Caco-2 (cell line): ENCODE measurements around the gene KDM6A. TPM values are rescaled to one million over a fixed set of nuclear protein-coding genes. Genes with fewer than 3 reads are reported as not detected.
"Not testable (repeated sequence)": the region's sequence is repeated elsewhere in the genome, so short reads cannot be mapped to it uniquely, and the experiment has no call there.

Experiments used
- BruUV-seq: library from RNA; stranded (reverse); fragments of 400-500 nt; replicated peaks from 2 replicates; lab custom pipeline; 2021; lab: Mats Ljungman, UMichigan
- CTCF ChIA-PET: fragments of 300-600 bp; sonication (Branson Sonifier 250); formaldehyde crosslinking; loops from one replicate; lab custom pipeline; 2022; ENCODE audit warnings: antibody characterized with exemption; lab: Charles Lee
- POLR2A ChIA-PET: fragments of 300-600 bp; sonication (Branson Sonifier 250); formaldehyde crosslinking; loops from one replicate; lab custom pipeline; 2022; ENCODE audit warnings: antibody characterized with exemption; lab: Charles Lee
- DNase-seq, 2 experiments: peaks; one replicate each; pipeline versions ENCODE4 v3.0.0 to v3.0.0-alpha.2; 2020 to 2022
- H3K27me3 ChIP-seq: replicated peaks from 2 replicates; pipeline ENCODE4 v1.6.0; 2011; ENCODE audit warnings: low read length; ENCODE audit not compliant: control insufficient read depth, insufficient read depth
- H3K36me3 ChIP-seq: 2 replicates; pipeline ENCODE4 v1.5.1; 2011; ENCODE audit warnings: low read length; ENCODE audit not compliant: control insufficient read depth, insufficient read depth
- H3K4me1 ChIP-seq: fragments of 250-450 bp; sonication (Bioruptor Pico); 2 replicates; pipeline ENCODE4 v1.5.1; 2020; ENCODE audit warnings: mild to moderate bottlenecking
- H3K4me3 ChIP-seq: 2 replicates; pipeline ENCODE4 v1.5.1; 2011; ENCODE audit warnings: low read depth, mild to moderate bottlenecking, control low read depth, low read length
- H3K9me3 ChIP-seq: fragments of 250-450 bp; sonication (Bioruptor Pico); 2 replicates; pipeline ENCODE4 v1.5.1; 2020; ENCODE audit warnings: mild to moderate bottlenecking, moderate library complexity
- H3K27ac Mint-ChIP-seq: one replicate; pipeline ENCODE4 v1.8.0; 2022; ENCODE audit warnings: mixed read lengths; ENCODE audit not compliant: unreplicated experiment
- H3K27me3 Mint-ChIP-seq: one replicate; pipeline ENCODE4 v1.8.0; 2022; ENCODE audit warnings: mixed read lengths; ENCODE audit not compliant: insufficient read depth, unreplicated experiment
- H3K36me3 Mint-ChIP-seq: one replicate; pipeline ENCODE4 v1.8.0; 2022; ENCODE audit warnings: mild to moderate bottlenecking, mixed read lengths; ENCODE audit not compliant: insufficient read depth, unreplicated experiment
- H3K4me1 Mint-ChIP-seq: one replicate; pipeline ENCODE4 v1.8.0; 2022; ENCODE audit warnings: low read depth, mixed read lengths; ENCODE audit not compliant: unreplicated experiment
- H3K4me3 Mint-ChIP-seq: one replicate; pipeline ENCODE4 v1.8.0; 2022; ENCODE audit warnings: mild to moderate bottlenecking, moderate library complexity, mixed read lengths; ENCODE audit not compliant: unreplicated experiment
- H3K9me3 Mint-ChIP-seq: one replicate; pipeline ENCODE4 v1.8.0; 2022; ENCODE audit warnings: mixed read lengths; ENCODE audit not compliant: unreplicated experiment
- CTCF ChIP-seq, 2 experiments: fragments of 200-600 bp in 1 of 2; IDR thresholded peaks; 1 replicate in 1 of 2; 2 replicates in 1 of 2; pipeline versions ENCODE4 v1.5.1 to v1.8.0; 2011 to 2022; ENCODE audit warnings: antibody characterized with exemption in 1 of 2, control low read depth in 1 of 2, inconsistent platforms in 1 of 2, low read depth in 1 of 2, low read length in 1 of 2, mild to moderate bottlenecking in 1 of 2, moderate library complexity in 1 of 2; ENCODE audit not compliant: insufficient read depth in 1 of 2, severe bottlenecking in 1 of 2, unreplicated experiment in 1 of 2
- intact Hi-C: fragments of 100-400 bp; cut with micrococcal nuclease; formaldehyde crosslinking; loops from one replicate; pipeline ENCODE4 v1.10.0; 2022; ENCODE audit not compliant: unreplicated experiment
- total RNA-seq: library from RNA; stranded (reverse); gene quantifications from 2 replicates; pipeline ENCODE4 v1.2.3, GENCODE V29; 2022

Gene KDM6A
- total RNA-seq, 1 experiment from 2014 or later, result 34.2 TPM

DNA sequence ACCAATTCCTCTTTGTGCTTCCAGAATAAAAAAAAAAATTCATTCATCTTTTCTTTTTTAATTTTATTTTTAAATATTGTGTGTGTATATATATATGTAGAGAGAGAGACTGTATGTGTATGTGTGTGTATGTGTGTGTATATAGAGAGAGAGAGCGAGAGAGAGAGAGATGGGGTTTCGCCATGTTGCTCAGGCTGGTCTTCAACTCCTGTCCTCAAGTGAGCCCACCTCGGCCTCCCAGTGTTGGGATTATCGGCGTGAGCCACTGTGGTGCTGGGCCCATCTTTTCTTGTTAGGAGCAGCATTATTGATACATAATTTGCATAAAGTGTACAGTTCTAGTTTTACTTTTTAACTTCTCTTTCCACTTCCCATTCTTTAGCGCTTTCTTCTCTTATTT is 33.6 kb downstream of the KDM6A start:
- ChIA-PET POLR2A (no interaction called here), CTCF (no interaction called here)
- Mint-ChIP-seq H3K27me3 (no peaks in the 10 kb centered on the region), H3K4me1 (peaks cover 22% of the 10 kb centered on the region), H3K27ac (no peak overlapping the region), H3K4me3 (no peak overlapping the region), H3K9me3 (no peaks in the 10 kb centered on the region), H3K36me3 (peaks cover 6% of the 10 kb centered on the region)
- no peaks in the 10 kb centered on the region for H3K36me3 ChIP-seq
- DNase-seq, result no peak
- no peaks in the 10 kb centered on the region for H3K27me3 ChIP-seq
- no peak overlapping the region for H3K4me3 ChIP-seq
- TF ChIP-seq CTCF (IDR thresholded peaks at IDR 0.05; ENCODE audit: insufficient read depth in 1 of 2, low read depth in 1 of 2, low read length in 1 of 2, severe bottlenecking in 1 of 2, unreplicated experiment in 1 of 2), result no peak
- BruUV-seq, result no TSS peak
- no peaks in the 10 kb centered on the region for H3K4me1 ChIP-seq
- intact Hi-C loops, result no loop called here
- no peaks in the 10 kb centered on the region for H3K9me3 ChIP-seq

DNA sequence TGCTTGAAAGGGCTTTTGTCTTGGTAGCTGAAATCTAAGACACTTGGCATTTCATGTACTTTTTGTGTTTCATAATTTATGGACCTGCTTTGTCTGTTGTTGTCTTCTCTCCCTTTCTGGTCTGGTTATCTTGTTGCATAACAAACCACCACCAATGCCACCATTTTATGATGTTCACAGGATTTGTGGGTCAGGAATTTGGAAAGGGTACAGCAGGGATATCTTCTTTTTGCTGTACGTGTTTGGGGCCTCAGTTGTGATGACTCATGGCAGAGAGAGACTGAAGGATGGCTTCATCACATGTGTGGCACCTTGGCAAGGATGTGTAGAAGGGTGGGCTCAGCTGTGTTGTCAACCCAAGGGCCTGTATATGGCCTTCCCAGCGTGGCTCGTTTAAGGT is 35.2 kb downstream of the KDM6A start:
- no peaks in the 10 kb centered on the region for H3K9me3 Mint-ChIP-seq
- no peak overlapping the region for H3K27ac Mint-ChIP-seq
- Histone ChIP-seq H3K9me3 (no peaks in the 10 kb centered on the region), H3K4me1 (no peaks in the 10 kb centered on the region), H3K36me3 (no peaks in the 10 kb centered on the region), H3K27me3 (no peaks in the 10 kb centered on the region), H3K4me3 (no peak overlapping the region)
- POLR2A ChIA-PET, result no interaction called here
- CTCF ChIA-PET, result no interaction called here
- H3K36me3 Mint-ChIP-seq, result peaks cover 6% of the 10 kb centered on the region
- intact Hi-C loops, result no loop called here
- no peak overlapping the region for H3K4me3 Mint-ChIP-seq
- TF ChIP-seq CTCF (IDR thresholded peaks at IDR 0.05; ENCODE audit: insufficient read depth in 1 of 2, low read depth in 1 of 2, low read length in 1 of 2, severe bottlenecking in 1 of 2, unreplicated experiment in 1 of 2), result no peak
- DNase-seq, result no peak
- BruUV-seq, result no TSS peak
- peaks cover 19% of the 10 kb centered on the region for H3K4me1 Mint-ChIP-seq
- no peaks in the 10 kb centered on the region for H3K27me3 Mint-ChIP-seq

DNA sequence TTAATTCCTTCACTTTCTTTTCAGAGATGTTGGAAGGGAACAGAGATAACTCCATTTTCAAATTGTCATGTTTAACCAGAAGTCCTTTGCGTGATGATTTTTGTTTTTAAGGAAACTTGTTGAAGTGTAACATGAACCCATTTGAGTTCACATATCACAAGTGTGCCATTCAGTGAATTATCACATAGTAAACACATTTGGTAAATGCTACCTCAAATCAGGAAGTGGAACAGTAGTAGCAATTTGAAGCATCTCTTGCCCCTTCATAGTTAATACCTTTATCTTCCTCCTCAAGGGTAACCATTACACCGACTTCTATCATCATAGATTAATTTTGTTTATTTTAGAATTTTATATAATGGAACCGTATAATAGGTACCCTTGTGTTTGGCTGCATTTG is 35.8 kb downstream of the KDM6A start:
- peaks cover 6% of the 10 kb centered on the region for H3K36me3 Mint-ChIP-seq
- BruUV-seq, result no TSS peak
- intact Hi-C loops, result no loop called here

DNA sequence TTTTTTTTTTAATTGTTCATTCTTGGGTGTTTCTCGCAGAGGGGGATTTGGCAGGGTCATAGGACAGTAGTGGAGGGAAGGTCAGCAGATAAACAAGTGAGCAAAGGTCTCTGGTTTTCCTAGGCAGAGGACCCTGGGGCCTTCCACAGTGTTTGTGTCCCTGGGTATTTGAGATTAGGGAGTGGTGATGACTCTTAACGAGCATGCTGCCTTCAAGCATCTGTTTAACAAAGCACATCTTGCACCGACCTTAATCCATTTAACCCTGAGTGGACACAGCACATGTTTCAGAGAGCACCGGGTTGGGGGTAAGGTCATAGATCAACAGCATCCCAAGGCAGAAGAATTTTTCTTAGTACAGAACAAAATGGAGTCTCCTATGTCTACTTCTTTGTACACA is 37.5 kb downstream of the KDM6A start:
- H3K36me3 ChIP-seq, CTCF ChIA-PET, H3K27me3 ChIP-seq, H3K27me3 Mint-ChIP-seq, POLR2A ChIA-PET, H3K36me3 Mint-ChIP-seq, DNase-seq, H3K4me3 ChIP-seq, H3K9me3 Mint-ChIP-seq, intact Hi-C loops, H3K9me3 ChIP-seq, BruUV-seq, H3K27ac Mint-ChIP-seq, H3K4me3 Mint-ChIP-seq: not testable (repeated sequence)
- H3K4me1 ChIP-seq, result peaks cover 20% of the 10 kb centered on the region
- H3K4me1 Mint-ChIP-seq, result peaks cover 17% of the 10 kb centered on the region

More for the DNA sequence above, 35.8 kb downstream of the KDM6A start:
- H3K27me3 Mint-ChIP-seq, result no peaks in the 10 kb centered on the region
- H3K9me3 Mint-ChIP-seq, result no peaks in the 10 kb centered on the region
- no peak for TF ChIP-seq CTCF (IDR thresholded peaks at IDR 0.05; ENCODE audit: insufficient read depth in 1 of 2, low read depth in 1 of 2, low read length in 1 of 2, severe bottlenecking in 1 of 2, unreplicated experiment in 1 of 2)
- ChIA-PET POLR2A (no interaction called here), CTCF (no interaction called here)
- Histone ChIP-seq H3K4me1 (peaks cover 5% of the 10 kb centered on the region), H3K27me3 (no peaks in the 10 kb centered on the region), H3K9me3 (no peaks in the 10 kb centered on the region), H3K36me3 (no peaks in the 10 kb centered on the region), H3K4me3 (no peak overlapping the region)
- DNase-seq, result no peak
- H3K4me3 Mint-ChIP-seq, result no peak overlapping the region
- H3K27ac Mint-ChIP-seq, result no peak overlapping the region
- H3K4me1 Mint-ChIP-seq, result peaks cover 14% of the 10 kb centered on the region

GRCh38 chrX:44911074-44911600 is 38.1 kb downstream of the KDM6A start:
- H3K4me1 ChIP-seq, result peaks cover 20% of the 10 kb centered on the region
- H3K4me3 ChIP-seq, CTCF ChIA-PET, H3K36me3 ChIP-seq, H3K4me3 Mint-ChIP-seq, H3K27me3 Mint-ChIP-seq, H3K9me3 ChIP-seq, BruUV-seq, POLR2A ChIA-PET, H3K27me3 ChIP-seq, H3K9me3 Mint-ChIP-seq, H3K36me3 Mint-ChIP-seq, H3K27ac Mint-ChIP-seq, intact Hi-C loops, DNase-seq: not testable (repeated sequence)
- peaks cover 17% of the 10 kb centered on the region for H3K4me1 Mint-ChIP-seq
